NCI-H524 (cell line): ENCODE measurements around the gene SLC6A5.

Experiments
- DNase-seq, 2 experiments: peaks; one replicate each; lab custom pipeline; 2025; lab: John Stamatoyannopoulos, UW

The SLC6A5 gene

GRCh38 chr11:20668844-20669819 lies 69.7 kb downstream of the SLC6A5 start, which contains the start of gene NELL1:
Gene NELL1 (plus strand): TSS chr11:20669586.
- DNase-seq: peak in 1 of 2 experiments; percentile 26

GRCh38 chr11:20669820-20670684 lies 70.6 kb downstream of the SLC6A5 start:
- DNase-seq: peak in 1 of 2 experiments; percentile 16

- DNase-seq: peak in 1 of 2 experiments; percentile 6
These were observed 71.6 kb downstream of the SLC6A5 start for GRCh38 chr11:20670932-20671403.

GRCh38 chr11:20671856-20672546 lies 72.6 kb downstream of the SLC6A5 start:
- peak; percentile 40 to 82 for DNase-seq

- DNase-seq: peak in 1 of 2 experiments; percentile 39
These were observed 73.2 kb downstream of the SLC6A5 start for GRCh38 chr11:20672575-20672974.

- DNase-seq: peak in 1 of 2 experiments; percentile 12
These were observed 77.2 kb downstream of the SLC6A5 start for GRCh38 chr11:20676658-20677057.

GRCh38 chr11:20688761-20689160 lies 89.4 kb downstream of the SLC6A5 start:
- no peak for DNase-seq

GRCh38 chr11:20707876-20708275 lies 108.5 kb downstream of the SLC6A5 start:
- DNase-seq: peak; percentile 1 to 27
